NB4 (cell line): ENCODE data around the gene CACNG4.

ENCODE experiments used
- CTCF ChIP-seq: IDR thresholded peaks from one replicate; pipeline ENCODE4 v1.5.1; 2012; ENCODE audit warnings: low read depth, low read length
- MYC ChIP-seq: IDR thresholded peaks from 2 replicates; pipeline ENCODE4 v1.6.1; 2011; ENCODE audit warnings: low read depth, low read length
- POLR2A ChIP-seq: IDR thresholded peaks from 2 replicates; pipeline ENCODE4 v1.6.1; 2011; ENCODE audit warnings: mild to moderate bottlenecking; ENCODE audit not compliant: insufficient read length; ENCODE audit errors: extremely low read depth

- TF ChIP-seq CTCF (no peak), POLR2A (no peak), MYC (no peak)
These were observed 81.9 kb downstream of the CACNG4 start for GRCh38 chr17:67046398-67046797.
